GM21723 (cell line): ENCODE data around the gene ABCA2.

ENCODE experiments used
- ATAC-seq: cut with Tn5 transposase; IDR thresholded peaks from one replicate; pipeline ENCODE4 v1.9.1; 2021; ENCODE audit warnings: mild to moderate bottlenecking, moderate library complexity; ENCODE audit not compliant: unreplicated experiment

Gene ABCA2

GRCh38 chr9:136982232-136983051 lies 45.6 kb downstream of the ABCA2 start, which contains the start of gene LCNL1:
TSS of gene LCNL1 (plus strand) at chr9:136982993. CDS start at chr9:136983587, 594 bp downstream.
- no peak for ATAC-seq

DNA sequence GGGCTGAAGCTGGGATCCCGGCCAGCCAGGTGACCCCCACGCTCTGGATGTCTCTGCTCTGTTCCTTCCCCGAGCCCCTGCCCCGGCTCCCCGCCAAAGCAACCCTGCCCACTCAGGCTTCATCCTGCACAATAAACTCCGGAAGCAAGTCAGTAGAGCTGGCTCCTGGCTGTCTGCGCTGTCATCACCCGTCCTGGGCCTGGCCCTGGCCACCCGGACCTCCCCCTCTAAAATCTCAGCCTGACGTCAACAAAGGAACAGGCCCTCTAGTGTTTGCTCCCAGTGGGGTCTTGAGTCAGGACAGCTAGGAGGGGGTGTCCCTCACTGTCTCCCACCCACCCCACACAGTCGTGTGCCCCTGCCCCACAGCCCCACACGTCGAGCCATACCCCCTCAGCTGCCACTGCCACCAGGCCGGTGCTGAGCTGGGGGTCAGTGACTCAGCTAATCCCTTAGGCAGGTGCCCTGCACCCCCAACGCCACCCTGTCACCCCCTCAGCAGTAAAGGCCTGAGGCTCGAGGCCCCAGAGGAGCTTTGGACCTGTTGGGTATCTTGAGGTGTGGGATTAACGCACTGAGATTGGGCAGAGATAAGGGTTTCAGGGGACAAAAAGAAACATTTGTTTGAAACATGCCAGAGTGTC lies 46.3 kb downstream of the ABCA2 start:
- no peak for ATAC-seq

DNA sequence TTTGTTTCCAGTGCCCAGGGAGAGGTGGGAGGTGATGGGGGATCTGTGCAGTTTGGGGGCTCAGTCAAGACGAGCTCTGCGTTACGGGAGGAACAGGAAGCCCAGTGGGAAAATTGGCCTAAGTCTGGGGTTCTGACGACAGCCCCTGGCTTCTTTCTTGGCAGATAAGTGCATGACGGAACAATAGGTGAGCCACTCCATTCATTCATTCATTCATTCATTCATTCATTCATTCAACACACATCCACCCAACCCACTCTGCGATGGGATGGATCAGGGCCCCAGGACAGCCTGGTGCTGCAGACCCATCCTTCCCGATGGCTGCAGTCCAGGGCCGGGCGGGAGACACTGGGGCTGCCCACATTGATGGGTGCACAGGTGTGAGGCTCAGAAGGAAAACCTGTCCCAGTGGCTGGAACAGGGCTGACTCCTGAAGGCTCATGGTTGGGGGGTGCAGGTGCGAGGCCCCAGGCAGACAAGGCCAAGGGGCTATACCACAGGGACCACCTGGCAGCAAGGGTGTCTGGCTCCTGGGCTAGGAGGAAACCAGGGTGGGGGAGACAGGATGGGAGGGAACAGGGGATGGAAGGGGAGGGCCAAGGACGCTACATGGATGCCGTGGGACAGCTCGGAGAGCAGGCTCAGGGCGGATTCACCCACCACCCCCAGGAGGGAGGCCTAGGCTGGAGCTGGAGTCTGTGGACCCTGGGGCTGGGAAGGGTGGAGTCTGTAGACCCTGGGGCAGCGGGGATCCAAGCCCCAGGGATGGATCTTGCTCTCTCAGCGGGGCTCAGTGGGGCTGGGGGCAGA lies 47.2 kb downstream of the ABCA2 start:
- no peak for ATAC-seq

DNA sequence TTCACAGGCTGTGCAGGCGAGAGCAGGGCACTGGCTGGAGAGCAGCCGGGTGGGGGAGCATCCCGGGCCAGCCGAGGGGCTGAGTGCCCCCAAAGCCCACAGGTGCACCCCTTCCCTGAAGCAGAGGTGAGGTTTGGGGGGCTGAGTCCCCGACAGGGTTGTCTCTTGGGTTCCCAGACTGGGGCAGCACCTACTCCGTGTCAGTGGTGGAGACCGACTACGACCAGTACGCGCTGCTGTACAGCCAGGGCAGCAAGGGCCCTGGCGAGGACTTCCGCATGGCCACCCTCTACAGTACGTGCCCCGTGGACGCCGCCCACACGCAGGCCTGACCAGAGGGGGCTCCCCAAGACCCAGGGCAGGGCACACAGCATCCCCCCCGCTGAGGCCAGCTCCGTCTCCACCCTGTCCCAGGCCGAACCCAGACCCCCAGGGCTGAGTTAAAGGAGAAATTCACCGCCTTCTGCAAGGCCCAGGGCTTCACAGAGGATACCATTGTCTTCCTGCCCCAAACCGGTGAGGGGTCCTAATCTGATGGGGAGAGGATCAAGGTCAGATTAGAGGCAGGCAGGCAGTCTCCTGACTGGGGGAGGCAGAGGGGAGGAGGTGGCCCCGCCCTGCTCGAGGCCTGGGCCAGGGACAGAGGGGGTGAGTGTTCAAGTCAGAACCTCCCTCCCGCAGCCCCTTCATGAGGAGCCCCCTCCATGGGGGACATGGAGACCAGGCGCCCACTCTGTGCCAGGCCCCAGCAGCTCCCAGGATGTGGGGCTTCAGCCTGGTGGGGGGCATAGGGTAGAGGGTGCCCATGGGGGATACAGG lies 48.1 kb downstream of the ABCA2 start:
- no peak for ATAC-seq

- no peak for ATAC-seq
Measured at GRCh38 chr9:136978865-136979544, 49.0 kb downstream of the ABCA2 start.

GRCh38 chr9:136978073-136978864 lies 49.8 kb downstream of the ABCA2 start:
- ATAC-seq, result no peak

DNA sequence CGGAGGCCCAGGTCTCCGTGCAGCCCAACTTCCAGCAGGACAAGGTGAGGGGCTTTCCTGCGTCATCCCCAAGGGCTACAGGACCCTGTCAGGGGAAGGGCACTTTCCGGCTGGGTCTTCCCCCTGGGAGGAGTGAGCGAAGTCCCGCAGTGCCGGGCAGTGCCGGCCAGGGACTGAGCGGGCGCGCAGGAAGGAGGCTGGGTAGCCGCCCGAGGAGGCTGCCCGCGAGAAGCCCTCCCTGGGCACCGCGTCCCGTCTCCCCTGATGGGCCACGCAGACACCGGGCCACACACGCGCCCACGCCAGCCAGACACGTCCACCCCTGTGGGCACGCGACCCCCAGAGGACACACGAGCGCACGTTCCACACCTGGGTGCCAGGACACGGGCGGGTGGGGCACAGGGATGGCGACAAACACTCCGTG lies 50.4 kb downstream of the ABCA2 start:
- no peak for ATAC-seq

GRCh38 chr9:136977223-136977622 lies 50.8 kb downstream of the ABCA2 start, which contains the start of gene PTGDS:
TSS of gene PTGDS (plus strand) at chr9:136977504. CDS start at chr9:136977579, 75 bp downstream.
- ATAC-seq, result no peak

DNA sequence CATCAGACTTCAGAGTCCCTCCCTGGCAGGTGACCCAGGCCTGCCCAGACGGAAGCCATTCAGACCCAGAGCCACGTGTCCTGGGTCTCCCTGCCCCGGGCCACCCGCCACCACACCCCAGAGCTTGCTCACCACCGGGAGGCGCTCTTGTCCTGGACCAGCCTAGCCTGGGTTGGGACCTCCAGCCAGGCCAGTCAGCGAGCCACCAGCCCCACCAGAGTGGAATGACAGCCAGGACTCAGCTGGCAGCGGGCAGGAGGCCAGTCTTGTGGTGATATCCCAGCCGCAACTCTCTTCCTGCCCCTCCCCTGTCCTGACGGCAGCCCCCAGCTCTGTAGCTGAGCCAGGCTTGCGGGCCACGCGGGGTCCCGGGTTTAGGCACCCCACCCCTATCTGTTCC lies 52.4 kb downstream of the ABCA2 start:
- no peak for ATAC-seq

- ATAC-seq, result no peak
Measured at GRCh38 chr9:136974817-136975535, 53.1 kb downstream of the ABCA2 start.

GRCh38 chr9:136973618-136974617 lies 54.1 kb downstream of the ABCA2 start:
- no peak for ATAC-seq

DNA sequence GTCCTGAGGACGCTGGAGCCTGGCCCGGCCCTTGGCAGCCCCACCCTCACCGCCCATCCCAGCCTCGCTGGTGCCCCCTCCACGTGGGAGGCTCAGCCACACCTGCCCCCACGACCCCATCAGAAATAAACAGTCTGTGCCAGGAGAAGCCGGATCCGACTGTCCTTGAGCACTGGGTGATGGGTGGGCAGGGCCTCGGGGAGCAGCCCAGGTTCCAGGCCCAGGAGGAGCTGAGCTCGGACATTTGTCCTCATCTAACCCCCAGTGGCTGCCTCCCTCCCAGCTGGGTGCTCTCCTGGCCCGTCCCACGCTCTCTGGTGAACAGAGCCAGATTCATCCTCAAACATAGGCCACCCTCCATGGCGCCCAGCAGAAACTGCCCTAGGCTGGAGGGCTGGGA lies 55.3 kb downstream of the ABCA2 start:
- ATAC-seq, result no peak

DNA sequence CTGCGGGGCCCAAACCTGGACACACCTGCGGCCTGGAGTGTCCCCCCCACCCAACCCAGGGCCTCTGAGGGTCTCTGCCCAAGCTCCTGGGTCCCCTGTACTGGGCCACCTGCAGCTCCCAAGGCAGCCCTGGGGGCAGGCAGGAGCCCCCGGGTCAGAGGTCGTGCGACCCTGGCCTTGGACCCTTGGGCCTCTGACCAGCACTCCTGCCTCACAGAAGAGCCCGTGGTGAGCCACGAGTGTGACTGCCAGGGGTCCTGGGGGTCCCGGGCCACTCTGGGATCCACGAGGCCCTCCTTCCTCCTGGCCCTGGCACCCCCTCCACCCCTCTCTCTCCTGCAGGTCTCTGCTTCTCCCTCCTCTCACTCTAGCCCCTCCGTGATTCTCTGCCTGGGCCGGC lies 55.7 kb downstream of the ABCA2 start:
- no peak for ATAC-seq

- no peak for ATAC-seq
Measured at GRCh38 chr9:136971746-136972145, 56.3 kb downstream of the ABCA2 start.

GRCh38 chr9:136970361-136970760 lies 57.7 kb downstream of the ABCA2 start:
- ATAC-seq, result no peak

- no peak for ATAC-seq
Measured at GRCh38 chr9:136969774-136970173, 58.3 kb downstream of the ABCA2 start.

DNA sequence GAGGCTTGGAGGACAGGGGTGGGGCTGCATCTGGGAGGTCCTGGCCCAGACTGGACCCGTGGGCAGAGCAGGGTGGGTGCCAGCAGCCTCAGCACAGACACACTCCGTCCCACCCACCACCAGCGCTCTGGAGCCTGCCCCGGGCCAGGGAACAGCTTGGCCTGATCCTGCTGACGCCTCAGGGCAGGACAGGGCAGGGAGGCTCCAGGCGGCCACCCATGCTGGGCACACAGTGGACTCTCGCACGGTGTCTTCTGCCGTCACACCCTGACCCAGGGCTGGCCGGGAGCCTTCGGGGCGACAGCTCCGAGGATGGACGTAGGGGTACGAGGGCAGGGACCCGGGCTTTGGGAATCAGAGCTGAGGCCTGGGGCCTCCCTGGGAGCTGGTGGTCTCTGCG lies 58.9 kb downstream of the ABCA2 start:
- no peak for ATAC-seq
